Activated T-helper 2 cell treated with anti-CD3 and anti-CD28 coated beads, Interferon-gamma antibody, Interleukin-2, Interleukin-4, amounts not matched to agents 10 μg/mL and 5 μg/mL and 100 μg/mL, durations not matched to agents 14 hours and 24 hours and 36 hours (primary cell): ENCODE measurements around the gene PILRA. TPM values are rescaled to one million over a fixed set of nuclear protein-coding genes. Genes with fewer than 3 reads are reported as not detected.
"Not testable (repeated sequence)": the region's sequence is repeated elsewhere in the genome, so short reads cannot be mapped to it uniquely, and the experiment has no call there.

Experiments
- DNase-seq: peaks from one replicate; pipeline ENCODE4 v3.0.0; 2021; ENCODE audit warnings: low spot score
- H3K27ac Mint-ChIP-seq: one replicate; pipeline ENCODE4 v1.8.0; 2021; ENCODE audit warnings: mixed read lengths
- H3K27me3 Mint-ChIP-seq: one replicate; pipeline ENCODE4 v1.8.0; 2021; ENCODE audit warnings: low read depth, mixed read lengths
- H3K36me3 Mint-ChIP-seq: one replicate; pipeline ENCODE4 v1.8.0; 2021; ENCODE audit warnings: low read depth, mixed read lengths
- H3K4me1 Mint-ChIP-seq: one replicate; pipeline ENCODE4 v1.8.0; 2021; ENCODE audit warnings: low read depth, mixed read lengths
- H3K4me3 Mint-ChIP-seq: one replicate; pipeline ENCODE4 v1.8.0; 2021; ENCODE audit warnings: low read depth, mild to moderate bottlenecking, moderate library complexity, mixed read lengths
- H3K9me3 Mint-ChIP-seq: one replicate; pipeline ENCODE4 v1.8.0; 2021; ENCODE audit warnings: mixed read lengths
- intact Hi-C: fragments of 100-400 bp; cut with micrococcal nuclease; formaldehyde crosslinking; loops from one replicate; pipeline ENCODE4 v1.15.1; 2023
- total RNA-seq: library from RNA; stranded (reverse); gene quantifications from 2 replicates; pipeline ENCODE4 v1.2.3, GENCODE V29; 2022

Gene PILRA
- total RNA-seq, 1 donor from 2014 or later = 12.3 TPM

DNA sequence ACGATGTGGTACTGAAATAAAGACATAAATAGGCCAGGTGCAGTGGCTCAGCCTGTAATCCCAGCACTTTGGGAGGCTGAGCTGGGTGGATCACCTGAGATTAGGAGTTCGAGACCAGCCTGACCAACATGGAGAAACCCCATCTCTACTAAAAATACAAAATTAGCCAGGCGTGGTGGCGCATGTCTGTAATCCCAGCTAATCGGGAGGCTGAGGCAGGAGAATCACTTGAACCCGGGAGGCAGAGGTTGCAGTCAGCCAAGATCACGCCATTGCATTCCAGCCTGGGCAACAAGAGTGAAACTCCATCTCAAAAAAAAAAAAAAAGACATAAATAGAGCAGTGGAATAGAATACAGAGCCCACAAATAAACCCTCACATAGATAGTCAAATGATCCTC, 9.5 kb upstream of the PILRA start:
- Mint-ChIP-seq H3K4me1 (peaks cover 23% of the 10 kb centered on the region), H3K36me3 (peaks cover 85% of the 10 kb centered on the region), H3K27ac (peak overlapping the region; percentile 63)
- H3K27me3 Mint-ChIP-seq, DNase-seq, H3K4me3 Mint-ChIP-seq, intact Hi-C loops, H3K9me3 Mint-ChIP-seq: not testable (repeated sequence)

DNA sequence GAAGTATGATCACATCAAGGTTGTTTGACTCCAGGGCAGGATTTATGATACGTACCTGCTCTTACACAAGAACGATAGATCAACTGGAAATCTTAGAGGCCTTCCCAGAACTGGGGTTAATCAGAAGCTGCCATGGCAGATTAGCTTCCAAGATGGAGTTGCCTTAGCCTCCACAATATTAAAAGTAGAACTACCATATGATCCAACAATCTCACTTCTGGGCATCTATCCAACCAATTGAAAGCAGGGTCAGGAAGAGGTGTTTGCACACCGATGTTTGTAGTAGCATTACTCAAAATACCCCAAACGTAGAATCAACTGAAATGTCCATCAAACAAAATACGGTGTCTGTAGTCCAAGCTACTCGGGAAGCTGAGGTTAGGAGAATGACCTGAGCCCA, 8.8 kb upstream of the PILRA start:
- no peak for DNase-seq
- H3K9me3 Mint-ChIP-seq = no peaks in the 10 kb centered on the region
- H3K4me1 Mint-ChIP-seq = peaks cover 23% of the 10 kb centered on the region
- H3K4me3 Mint-ChIP-seq = no peak overlapping the region
- H3K27me3 Mint-ChIP-seq = no peaks in the 10 kb centered on the region
- H3K36me3 Mint-ChIP-seq = peaks cover 82% of the 10 kb centered on the region
- peak overlapping the region; percentile 63 for H3K27ac Mint-ChIP-seq
- intact Hi-C loops = no loop called here

DNA sequence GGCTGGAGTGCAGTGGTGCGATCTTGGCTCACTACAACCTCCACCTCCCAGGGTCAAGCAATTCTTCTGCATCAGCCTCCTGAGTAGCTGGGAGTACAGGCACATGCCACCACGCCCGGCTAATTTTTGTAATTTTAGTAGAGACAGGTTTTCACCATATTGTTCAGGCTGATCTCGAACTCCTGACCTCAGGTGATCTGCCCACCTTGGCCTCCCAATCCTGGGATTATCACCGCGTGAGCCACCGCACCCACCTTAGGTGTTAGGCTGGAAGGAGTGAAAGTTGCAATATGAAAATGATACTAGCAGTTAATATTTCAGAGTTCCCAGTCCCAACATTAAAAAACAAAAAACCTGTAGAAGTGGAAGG, 7.3 kb upstream of the PILRA start:
- H3K9me3 Mint-ChIP-seq, H3K27me3 Mint-ChIP-seq, H3K4me3 Mint-ChIP-seq, DNase-seq: not testable (repeated sequence)
- peaks cover 72% of the 10 kb centered on the region for H3K36me3 Mint-ChIP-seq
- peak overlapping the region; percentile 71 for H3K27ac Mint-ChIP-seq
- peaks cover 23% of the 10 kb centered on the region for H3K4me1 Mint-ChIP-seq
- intact Hi-C loops = loop anchor here (1.0 kb wide), 1 partner anchor 30 kb away; no protein-coding TSS in a partner anchor

DNA sequence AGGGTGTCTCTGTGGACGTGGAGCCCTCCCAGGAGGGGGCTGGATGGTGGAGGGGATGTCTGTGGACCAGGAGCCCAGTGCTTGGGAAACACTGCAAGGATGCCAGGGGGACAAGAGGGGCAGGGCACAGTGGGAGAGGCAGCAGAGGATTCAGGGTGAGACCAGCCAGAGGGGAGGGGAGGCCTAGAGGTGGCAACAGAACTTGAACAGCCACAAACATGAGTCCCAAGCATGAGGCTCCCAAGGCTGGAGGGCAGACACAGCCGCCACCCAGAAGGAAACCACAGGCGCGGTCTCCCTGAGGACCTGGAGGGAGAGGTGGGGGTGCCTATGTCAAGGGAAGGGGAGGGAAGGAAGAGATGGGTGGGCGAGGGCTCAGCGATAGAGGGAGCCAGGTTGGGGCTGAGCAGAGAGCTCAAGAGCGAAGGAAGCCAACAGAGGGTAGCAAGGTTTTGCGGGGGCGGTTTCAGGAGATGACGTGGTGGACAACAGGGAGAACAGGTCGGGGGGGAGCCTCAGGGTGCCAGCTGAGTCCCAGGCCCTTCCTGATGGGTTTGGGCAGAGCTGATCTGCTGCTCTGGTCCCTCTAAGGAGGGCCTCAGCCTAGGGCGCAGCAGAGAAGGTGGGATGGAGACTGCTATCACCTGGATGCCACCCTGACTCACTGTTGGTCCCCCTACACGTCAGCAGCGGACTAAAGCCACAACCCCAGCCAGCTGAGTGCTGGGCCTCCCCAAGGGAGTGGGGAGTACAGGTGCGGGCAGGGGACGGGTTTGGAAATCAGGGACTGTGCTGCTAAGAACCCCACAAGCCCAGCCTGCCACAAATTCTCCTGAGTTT, 6.7 kb upstream of the PILRA start:
- H3K27me3 Mint-ChIP-seq = no peaks in the 10 kb centered on the region
- H3K36me3 Mint-ChIP-seq = peaks cover 65% of the 10 kb centered on the region
- no peak overlapping the region for H3K4me3 Mint-ChIP-seq
- H3K27ac Mint-ChIP-seq = peak overlapping the region; percentile 71
- intact Hi-C loops = no loop called here
- no peaks in the 10 kb centered on the region for H3K9me3 Mint-ChIP-seq
- DNase-seq = no peak
- peaks cover 23% of the 10 kb centered on the region for H3K4me1 Mint-ChIP-seq

DNA sequence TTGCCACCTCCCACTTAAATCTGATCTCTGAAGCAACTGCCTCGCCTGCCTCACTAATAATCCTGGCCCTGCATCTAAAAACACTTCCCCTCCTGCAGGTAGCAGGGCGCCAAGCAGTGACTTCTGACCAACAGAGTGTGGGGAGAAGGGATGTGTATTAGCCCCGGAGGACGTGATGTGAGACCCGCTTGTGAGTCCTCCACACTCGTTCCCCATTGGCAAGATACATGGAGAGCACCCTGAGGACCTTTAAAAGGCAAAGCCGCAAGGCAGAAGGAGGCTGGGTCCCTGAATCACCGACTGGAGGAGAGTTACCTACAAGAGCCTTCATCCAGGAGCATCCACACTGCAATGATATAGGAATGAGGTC, 6.1 kb upstream of the PILRA start:
- peaks cover 59% of the 10 kb centered on the region for H3K36me3 Mint-ChIP-seq
- intact Hi-C loops = no loop called here
- H3K9me3 Mint-ChIP-seq = no peaks in the 10 kb centered on the region
- no peak overlapping the region for H3K4me3 Mint-ChIP-seq
- peaks cover 26% of the 10 kb centered on the region for H3K4me1 Mint-ChIP-seq
- no peak overlapping the region for H3K27ac Mint-ChIP-seq
- DNase-seq = no peak
- no peaks in the 10 kb centered on the region for H3K27me3 Mint-ChIP-seq

DNA sequence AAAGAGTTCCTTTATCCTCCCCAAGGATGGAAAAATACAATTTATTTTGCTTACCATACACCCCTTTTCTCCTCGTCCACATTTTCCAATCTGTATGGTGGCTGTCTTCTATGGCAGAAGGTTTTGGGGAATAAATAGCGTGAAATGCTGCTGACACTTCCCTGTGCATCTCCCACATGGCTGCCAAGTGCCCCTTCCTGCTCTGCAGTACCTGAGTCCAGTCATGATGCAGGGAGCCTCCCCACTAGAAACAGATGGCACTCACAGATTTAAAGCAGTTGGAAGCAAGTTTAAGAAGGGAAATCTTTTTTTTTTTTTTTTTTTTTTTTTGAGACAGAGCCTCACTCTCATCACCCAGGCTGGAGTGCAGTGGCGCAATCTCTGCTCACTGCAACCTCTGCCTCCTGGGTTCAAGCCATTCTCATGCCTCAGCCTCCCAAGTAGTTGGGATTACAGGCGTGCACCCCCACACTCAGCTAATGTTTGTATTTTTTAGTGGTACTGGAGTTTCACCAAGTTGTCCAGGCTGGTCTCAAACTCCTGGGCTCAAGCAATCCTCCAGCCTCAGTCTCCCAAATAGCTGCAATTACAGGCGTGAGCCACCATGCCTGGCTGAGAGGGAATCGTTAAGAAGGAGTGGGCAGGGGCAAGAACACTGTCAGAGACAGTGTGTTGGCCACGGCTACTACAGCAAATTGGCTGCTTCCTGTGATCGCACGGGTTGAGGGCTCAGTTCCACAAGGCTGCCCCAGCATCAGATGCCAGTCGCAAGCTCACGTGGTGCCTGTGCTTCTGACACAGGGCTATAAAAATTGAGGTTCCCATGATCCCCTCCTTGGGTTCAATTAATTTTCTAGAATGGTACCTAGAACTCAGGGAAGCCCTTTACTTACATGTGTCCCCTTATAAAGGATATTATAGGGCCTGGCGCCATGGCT, 5.3 kb upstream of the PILRA start:
- no peaks in the 10 kb centered on the region for H3K9me3 Mint-ChIP-seq
- H3K4me3 Mint-ChIP-seq = no peak overlapping the region
- peaks cover 52% of the 10 kb centered on the region for H3K36me3 Mint-ChIP-seq
- DNase-seq = no peak
- no peak overlapping the region for H3K27ac Mint-ChIP-seq
- peaks cover 28% of the 10 kb centered on the region for H3K4me1 Mint-ChIP-seq
- H3K27me3 Mint-ChIP-seq = no peaks in the 10 kb centered on the region
- intact Hi-C loops = no loop called here

DNA sequence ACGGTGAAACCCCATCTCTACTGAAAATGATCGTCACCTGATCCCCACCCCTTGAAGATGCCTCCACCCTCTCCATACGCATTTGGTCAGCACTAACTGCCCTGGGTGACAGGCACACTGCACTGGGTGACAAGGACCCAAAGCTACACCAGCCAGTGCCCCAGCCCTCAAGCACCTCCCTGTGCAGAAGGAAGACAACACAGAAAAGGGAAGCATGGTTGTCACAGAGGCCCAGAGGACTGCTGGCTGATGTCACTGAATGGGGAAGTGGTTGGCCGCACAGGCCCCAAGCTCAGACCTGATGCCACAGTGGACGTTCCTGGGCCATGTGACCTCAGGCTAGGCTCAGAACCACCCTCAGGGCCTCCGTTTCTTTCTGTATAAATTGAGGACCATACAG, 4.2 kb upstream of the PILRA start:
- Mint-ChIP-seq H3K4me1 (peaks cover 28% of the 10 kb centered on the region), H3K36me3 (peaks cover 41% of the 10 kb centered on the region), H3K4me3 (no peak overlapping the region), H3K27ac (no peak overlapping the region), H3K9me3 (no peaks in the 10 kb centered on the region), H3K27me3 (no peaks in the 10 kb centered on the region)
- DNase-seq = no peak
- intact Hi-C loops = no loop called here

DNA sequence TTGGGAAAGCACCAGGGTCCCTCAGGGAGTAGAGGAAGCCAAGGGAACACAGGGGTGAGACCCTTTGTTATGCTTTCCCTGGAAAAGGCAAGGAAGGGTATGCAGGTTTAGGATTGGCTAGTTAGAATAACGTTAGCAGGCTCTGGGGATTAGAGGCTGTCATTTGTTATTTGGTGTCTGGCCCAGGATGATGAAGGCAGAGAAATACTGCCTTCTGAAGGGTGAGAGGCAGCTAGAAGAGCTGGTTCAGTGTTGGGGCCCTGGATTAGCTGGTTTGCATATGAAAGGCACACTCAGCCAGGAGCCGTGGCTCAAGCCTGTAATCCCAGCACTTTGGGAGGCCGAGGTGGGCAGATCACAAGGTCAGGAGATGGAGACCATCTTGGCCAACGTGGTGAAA, 3.0 kb upstream of the PILRA start:
- H3K9me3 Mint-ChIP-seq = no peaks in the 10 kb centered on the region
- peaks cover 25% of the 10 kb centered on the region for H3K4me1 Mint-ChIP-seq

DNA sequence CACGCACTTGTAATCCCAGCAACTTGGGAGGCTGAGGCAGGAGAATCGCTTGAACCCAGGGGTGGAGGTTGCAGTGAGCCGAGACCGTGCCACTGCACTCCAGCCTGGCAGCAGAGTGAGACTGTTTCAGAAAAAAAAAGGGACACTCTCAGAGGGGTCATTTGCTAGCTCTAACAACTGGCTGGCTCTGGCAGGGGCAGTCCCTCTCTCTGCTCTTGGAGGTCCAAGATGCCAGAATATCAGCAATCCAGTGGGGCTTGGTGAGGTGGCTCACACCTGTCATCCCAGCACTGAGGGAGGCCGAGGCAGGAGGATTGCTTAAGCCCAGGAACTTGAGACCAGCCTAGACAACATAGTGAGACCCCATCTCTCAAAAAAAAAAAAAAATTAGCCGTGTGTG, 2.5 kb upstream of the PILRA start:
- H3K4me3 Mint-ChIP-seq = no peak overlapping the region
- no peaks in the 10 kb centered on the region for H3K27me3 Mint-ChIP-seq
- peaks cover 27% of the 10 kb centered on the region for H3K36me3 Mint-ChIP-seq
- DNase-seq = no peak
- peaks cover 21% of the 10 kb centered on the region for H3K4me1 Mint-ChIP-seq
- no peak overlapping the region for H3K27ac Mint-ChIP-seq
- intact Hi-C loops = no loop called here
- H3K9me3 Mint-ChIP-seq = no peaks in the 10 kb centered on the region

More for the DNA sequence above, 3.0 kb upstream of the PILRA start:
- Mint-ChIP-seq H3K27ac (no peak overlapping the region), H3K27me3 (no peaks in the 10 kb centered on the region), H3K4me3 (no peak overlapping the region), H3K36me3 (peaks cover 31% of the 10 kb centered on the region)
- intact Hi-C loops = no loop called here
- no peak for DNase-seq

DNA sequence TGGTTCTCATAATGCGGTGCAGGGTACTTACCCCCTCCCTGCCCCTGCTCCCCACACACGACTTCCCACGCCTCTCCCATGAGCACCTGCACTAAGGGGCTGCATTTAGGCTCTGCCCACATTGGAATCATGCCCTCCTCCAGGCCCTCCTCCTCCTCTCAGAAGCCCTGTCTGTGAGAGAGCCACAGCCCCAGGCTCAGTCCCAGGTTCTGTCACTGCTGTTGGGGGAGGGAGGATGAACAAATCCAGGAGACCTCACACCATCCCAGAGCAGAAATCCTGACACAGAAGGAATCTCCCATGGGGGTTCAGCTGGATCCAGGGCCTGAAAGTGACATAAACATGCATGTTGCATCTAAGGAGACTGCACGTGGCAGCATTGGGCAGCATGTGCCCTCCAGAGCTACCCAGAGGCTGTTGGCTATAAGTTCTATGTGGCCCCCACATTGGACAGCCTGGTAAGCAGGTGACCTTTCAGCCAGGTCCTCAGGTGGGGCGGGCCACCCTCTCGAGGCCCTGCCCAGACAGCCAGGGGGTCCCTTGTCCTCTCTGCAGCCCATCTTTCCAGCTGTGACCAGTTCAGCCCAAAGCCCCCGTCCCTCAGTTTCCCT, 1.6 kb upstream of the PILRA start:
- intact Hi-C loops = no loop called here
- DNase-seq = no peak
- Mint-ChIP-seq H3K36me3 (peaks cover 17% of the 10 kb centered on the region), H3K9me3 (no peaks in the 10 kb centered on the region), H3K27me3 (no peaks in the 10 kb centered on the region), H3K27ac (no peak overlapping the region), H3K4me1 (peaks cover 14% of the 10 kb centered on the region), H3K4me3 (no peak overlapping the region)

DNA sequence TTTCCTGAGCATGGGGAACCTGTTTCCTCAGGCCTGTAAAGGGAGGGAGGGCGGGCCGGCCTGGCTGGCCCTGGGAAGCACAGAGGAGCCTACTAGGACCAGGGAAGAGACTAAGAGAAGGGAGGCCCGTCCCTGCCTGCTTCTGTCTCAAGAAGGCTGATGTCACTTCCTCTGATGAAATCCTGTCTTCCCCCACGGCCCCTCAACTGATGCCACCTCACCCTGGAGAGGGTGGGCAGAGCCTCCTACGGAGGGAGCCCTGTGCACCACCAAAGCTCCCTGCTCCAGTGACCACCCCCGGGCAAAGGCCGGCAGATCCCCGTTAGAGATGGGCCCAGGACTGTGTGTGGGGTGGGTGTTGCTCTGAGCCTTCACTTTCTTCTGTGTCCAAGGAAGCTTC, 1.0 kb upstream of the PILRA start:
- Mint-ChIP-seq H3K4me1 (peaks cover 11% of the 10 kb centered on the region), H3K27ac (peak overlapping the region; percentile 68), H3K9me3 (no peaks in the 10 kb centered on the region), H3K4me3 (no peak overlapping the region), H3K27me3 (no peaks in the 10 kb centered on the region), H3K36me3 (peaks cover 14% of the 10 kb centered on the region)
- DNase-seq = no peak
- intact Hi-C loops = no loop called here

DNA sequence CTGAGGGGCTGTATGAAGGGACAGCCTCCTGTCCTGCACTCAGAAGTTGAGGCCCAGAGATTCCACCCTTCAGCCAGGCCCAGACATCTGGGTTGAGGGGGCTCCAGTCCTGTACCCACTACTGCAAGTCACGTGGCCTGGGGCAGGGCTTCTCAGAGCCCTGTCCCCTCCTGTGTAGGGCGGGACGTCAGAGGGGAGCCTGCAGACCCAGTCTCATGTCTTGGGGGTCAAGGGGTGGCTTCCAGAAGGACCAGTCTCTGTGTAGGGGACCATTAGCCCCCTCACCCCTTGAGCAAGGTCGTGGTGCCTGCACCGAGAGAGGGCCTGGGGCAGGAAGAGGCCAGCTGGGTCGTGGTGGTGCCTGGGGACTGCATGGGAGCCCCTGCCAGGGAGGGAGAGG, 593 bp upstream of the PILRA start:
- H3K9me3 Mint-ChIP-seq = no peaks in the 10 kb centered on the region
- DNase-seq = no peak
- H3K4me3 Mint-ChIP-seq = no peak overlapping the region
- H3K27me3 Mint-ChIP-seq = no peaks in the 10 kb centered on the region
- intact Hi-C loops = no loop called here
- no peak overlapping the region for H3K27ac Mint-ChIP-seq
- H3K36me3 Mint-ChIP-seq = peaks cover 9% of the 10 kb centered on the region
- peaks cover 11% of the 10 kb centered on the region for H3K4me1 Mint-ChIP-seq
